GM12875 (cell line): ENCODE data around the gene GLO1.

Experiments used
- H3K4me3 ChIP-seq: one replicate; pipeline ENCODE4 v1.5.1; 2011; ENCODE audit warnings: low read depth, low read length, control low read depth
- CTCF ChIP-seq: IDR thresholded peaks from 2 replicates; pipeline ENCODE4 v1.5.1; 2011; ENCODE audit warnings: low read depth, mild to moderate bottlenecking, control low read depth, inconsistent platforms, low read length, moderate library complexity, borderline replicate concordance; ENCODE audit not compliant: insufficient read depth

The GLO1 gene

GRCh38 chr6:38728203-38728602 is 25.3 kb upstream of the GLO1 start:
- no peak overlapping the region for H3K4me3 ChIP-seq
- TF ChIP-seq CTCF: no peak

DNA sequence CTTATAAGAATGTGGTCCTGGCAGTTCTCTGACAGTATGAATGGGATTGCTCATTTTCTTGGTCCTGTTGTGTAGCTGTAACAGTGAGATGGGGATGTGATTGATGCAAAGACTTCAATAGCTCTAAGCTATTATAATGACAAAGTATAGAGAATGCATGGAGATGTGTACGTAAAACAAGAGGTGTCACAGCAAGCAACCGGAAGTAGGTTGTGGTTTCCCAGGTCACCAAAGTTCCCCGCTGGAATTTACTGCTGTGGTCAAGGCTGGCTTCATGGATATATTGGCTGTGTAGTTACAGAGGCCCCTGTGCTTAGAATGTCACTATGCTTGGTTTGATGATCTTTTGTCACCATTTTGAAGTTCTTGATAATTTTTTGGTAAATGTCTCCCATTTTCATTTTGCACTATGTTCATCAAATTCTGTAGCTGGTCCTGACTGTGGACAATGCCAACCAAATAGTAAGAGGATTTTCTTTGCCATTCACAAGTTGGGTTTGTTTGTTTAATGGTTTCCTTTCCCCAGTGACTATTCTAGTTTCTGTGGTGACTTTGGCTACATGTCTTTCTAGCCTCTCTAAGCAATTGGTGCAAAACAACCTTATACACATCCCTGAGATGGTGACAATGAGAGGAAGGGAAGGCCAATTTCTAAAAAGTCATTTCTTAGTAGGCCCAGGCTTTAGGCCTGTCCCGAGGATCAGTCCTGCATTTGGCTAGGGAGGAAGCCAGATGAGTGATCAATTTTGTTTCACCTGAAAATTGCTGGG is 22.7 kb upstream of the GLO1 start:
- no peak overlapping the region for H3K4me3 ChIP-seq
- no peak for TF ChIP-seq CTCF

GRCh38 chr6:38724343-38724742 is 21.4 kb upstream of the GLO1 start:
- H3K4me3 ChIP-seq: no peak overlapping the region
- TF ChIP-seq CTCF: no peak

- no peak overlapping the region for H3K4me3 ChIP-seq
- no peak for TF ChIP-seq CTCF
These were observed 20.8 kb upstream of the GLO1 start for GRCh38 chr6:38723783-38724182.

GRCh38 chr6:38722727-38723334 is 19.9 kb upstream of the GLO1 start:
- no peak overlapping the region for H3K4me3 ChIP-seq
- TF ChIP-seq CTCF: no peak

- H3K4me3 ChIP-seq: no peak overlapping the region
- no peak for TF ChIP-seq CTCF
These were observed 19.1 kb upstream of the GLO1 start for GRCh38 chr6:38722038-38722437.

- TF ChIP-seq CTCF: 0 out of 2 replicates have a peak, but pooled peaks have one; percentile 3
- H3K4me3 ChIP-seq: no peak overlapping the region
These were observed 17.4 kb upstream of the GLO1 start for GRCh38 chr6:38720295-38720694.
